Endothelial cell of umbilical vein (primary cell): ENCODE results near the gene MDN1.

Experiments used
- CTCF ChIP-seq, 2 donors: IDR thresholded peaks; 1 replicate in 1 of 2; 2 replicates in 1 of 2; pipeline ENCODE4 v1.5.1; 2011; ENCODE audit warnings: low read length in 2 of 2, mild to moderate bottlenecking in 2 of 2, moderate library complexity in 2 of 2, control low read depth in 1 of 2, inconsistent platforms in 1 of 2, low read depth in 1 of 2; ENCODE audit not compliant: insufficient read depth in 1 of 2; ENCODE audit errors: extremely low read depth in 1 of 2
- EZH2 ChIP-seq: IDR thresholded peaks from 2 replicates; pipeline ENCODE4 v1.6.1; 2012; ENCODE audit warnings: borderline replicate concordance, low read depth, mild to moderate bottlenecking, moderate library complexity, low read length, inconsistent platforms; ENCODE audit not compliant: severe bottlenecking
- FOS ChIP-seq: IDR thresholded peaks from 2 replicates; pipeline ENCODE4 v1.6.1; 2011; ENCODE audit warnings: mild to moderate bottlenecking, low read length, moderate library complexity, borderline replicate concordance; ENCODE audit not compliant: insufficient read depth
- GATA2 ChIP-seq: IDR thresholded peaks from 2 replicates; pipeline ENCODE4 v1.7.0; 2011; ENCODE audit warnings: low read depth, mild to moderate bottlenecking, moderate library complexity, mixed read lengths, low read length; ENCODE audit not compliant: insufficient read length, insufficient read depth
- JUN ChIP-seq: IDR thresholded peaks from 2 replicates; pipeline ENCODE4 v1.6.1; 2011; ENCODE audit warnings: borderline replicate concordance, low read depth; ENCODE audit not compliant: insufficient read length, insufficient read depth
- MAX ChIP-seq: IDR thresholded peaks from 2 replicates; pipeline ENCODE4 v1.6.1; 2011; ENCODE audit not compliant: insufficient read depth, insufficient read length
- MYC ChIP-seq: IDR thresholded peaks from one replicate; pipeline ENCODE4 v1.6.1; 2011; ENCODE audit warnings: mild to moderate bottlenecking, low read depth, low read length
- POLR2A ChIP-seq: IDR thresholded peaks from 2 replicates; pipeline ENCODE4 v1.6.1; 2012; ENCODE audit warnings: low read depth, mild to moderate bottlenecking, control low read depth, low read length
- POLR2AphosphoS5 ChIP-seq: IDR thresholded peaks from 2 replicates; pipeline ENCODE4 v1.6.1; 2012; ENCODE audit warnings: low read depth, mild to moderate bottlenecking, control low read depth, low read length, moderate library complexity; ENCODE audit not compliant: insufficient read depth

- TF ChIP-seq CTCF (IDR thresholded peaks at IDR 0.05; ENCODE audit: extremely low read depth in 1 of 2, insufficient read depth in 1 of 2, low read depth in 1 of 2, low read length in 2 of 2) (peak; percentile 38 to 71), JUN (no peak), POLR2A (no peak), FOS (no peak), EZH2 (no peak), POLR2AphosphoS5 (no peak), GATA2 (no peak), MYC (no peak), MAX (no peak)
Measured at GRCh38 chr6:89792881-89793280, 26.7 kb downstream of the MDN1 start.
